Cardiac fibroblast (primary cell): ENCODE results near the gene SLC5A3.

Experiments
- DNase-seq, 2 donors: peaks; one replicate each; pipeline versions ENCODE4 v3.0.0 to v3.0.0-alpha.2; 2010; ENCODE audit warnings: low read depth in 2 of 2
- H3K4me3 ChIP-seq, 2 donors: replicated peaks in 1 of 2; 1 replicate in 1 of 2; 2 replicates in 1 of 2; pipeline ENCODE4 v1.5.1; 2011; ENCODE audit warnings: low read depth in 2 of 2, low read length in 2 of 2, mild to moderate bottlenecking in 2 of 2, moderate library complexity in 1 of 2
- TF ChIP-seq, protein P1 (sequence below): IDR thresholded peaks from one replicate; pipeline ENCODE4 v1.5.1; 2011; ENCODE audit warnings: low read depth, mild to moderate bottlenecking, low read length, inconsistent platforms

SLC5A3 gene

DNA sequence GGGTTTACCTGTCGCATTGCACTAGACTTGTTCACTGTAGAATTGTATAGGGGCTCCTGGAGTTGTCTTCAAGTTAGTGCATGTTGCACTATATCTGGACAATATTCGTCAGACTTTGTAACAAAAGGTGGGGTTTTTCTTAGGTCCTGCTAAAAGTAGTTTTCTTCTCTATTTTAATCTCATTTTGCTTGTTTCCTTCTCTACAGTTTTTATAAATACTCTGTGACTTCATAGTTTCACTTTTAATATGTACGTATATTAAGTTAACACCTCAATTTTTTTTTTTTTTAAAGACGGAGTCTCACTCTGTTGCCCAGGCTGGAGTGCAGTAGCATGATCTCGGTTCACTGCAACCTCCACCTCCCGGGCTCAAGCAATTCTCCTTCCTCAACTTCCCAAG lies 26.5 kb upstream of the SLC5A3 start:
- no peak for DNase-seq
- no peak overlapping the region for H3K4me3 ChIP-seq

DNA sequence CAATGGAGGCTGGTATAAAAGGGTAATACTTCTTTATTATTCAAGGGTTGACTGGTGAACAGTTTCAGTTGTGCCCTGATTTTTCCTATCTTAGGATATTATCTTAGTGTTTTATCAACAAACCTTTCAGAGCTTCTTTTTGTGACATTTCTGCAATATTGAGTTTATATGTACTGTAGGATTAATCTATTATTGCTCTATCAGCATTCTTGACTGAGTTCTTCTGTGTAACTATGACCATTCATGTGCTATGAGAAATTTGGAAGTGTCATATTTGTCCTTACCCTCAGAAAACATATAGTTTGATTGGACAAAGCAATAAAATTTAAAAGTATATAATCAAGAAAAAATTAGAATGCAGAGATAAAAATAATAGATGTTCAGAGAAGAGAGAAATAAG lies 25.5 kb upstream of the SLC5A3 start:
- TF ChIP-seq, protein P1, sequence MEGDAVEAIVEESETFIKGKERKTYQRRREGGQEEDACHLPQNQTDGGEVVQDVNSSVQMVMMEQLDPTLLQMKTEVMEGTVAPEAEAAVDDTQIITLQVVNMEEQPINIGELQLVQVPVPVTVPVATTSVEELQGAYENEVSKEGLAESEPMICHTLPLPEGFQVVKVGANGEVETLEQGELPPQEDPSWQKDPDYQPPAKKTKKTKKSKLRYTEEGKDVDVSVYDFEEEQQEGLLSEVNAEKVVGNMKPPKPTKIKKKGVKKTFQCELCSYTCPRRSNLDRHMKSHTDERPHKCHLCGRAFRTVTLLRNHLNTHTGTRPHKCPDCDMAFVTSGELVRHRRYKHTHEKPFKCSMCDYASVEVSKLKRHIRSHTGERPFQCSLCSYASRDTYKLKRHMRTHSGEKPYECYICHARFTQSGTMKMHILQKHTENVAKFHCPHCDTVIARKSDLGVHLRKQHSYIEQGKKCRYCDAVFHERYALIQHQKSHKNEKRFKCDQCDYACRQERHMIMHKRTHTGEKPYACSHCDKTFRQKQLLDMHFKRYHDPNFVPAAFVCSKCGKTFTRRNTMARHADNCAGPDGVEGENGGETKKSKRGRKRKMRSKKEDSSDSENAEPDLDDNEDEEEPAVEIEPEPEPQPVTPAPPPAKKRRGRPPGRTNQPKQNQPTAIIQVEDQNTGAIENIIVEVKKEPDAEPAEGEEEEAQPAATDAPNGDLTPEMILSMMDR = no peak

More for the DNA sequence above, 26.5 kb upstream of the SLC5A3 start:
- TF ChIP-seq, protein P1 = no peak

GRCh38 chr21:34052171-34052570 lies 21.2 kb upstream of the SLC5A3 start:
- no peak overlapping the region for H3K4me3 ChIP-seq
- TF ChIP-seq, protein P1 = no peak
- DNase-seq = no peak

More for the DNA sequence above, 25.5 kb upstream of the SLC5A3 start:
- H3K4me3 ChIP-seq = no peak overlapping the region
- DNase-seq = no peak

DNA sequence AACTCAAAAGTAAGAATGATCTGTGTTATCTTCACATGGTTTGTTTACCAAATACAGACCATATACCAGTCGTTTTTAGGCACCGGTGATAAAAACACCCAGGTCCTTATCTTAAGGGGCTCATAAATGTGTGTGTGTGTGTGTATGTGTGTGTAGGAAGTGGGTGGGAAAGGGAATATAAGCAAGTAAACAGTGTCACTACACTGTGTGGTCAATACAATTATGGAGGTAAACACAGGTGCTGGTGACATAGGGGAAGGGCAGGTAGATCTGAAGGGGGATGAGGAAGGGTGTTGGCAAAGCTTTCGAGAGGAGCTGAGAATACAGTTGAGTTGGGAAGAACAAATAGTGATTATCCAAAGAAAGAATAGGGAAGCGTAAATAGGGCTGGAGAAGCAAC lies 19.1 kb upstream of the SLC5A3 start:
- TF ChIP-seq, protein P1 = no peak
- DNase-seq = no peak
- H3K4me3 ChIP-seq = no peak overlapping the region

DNA sequence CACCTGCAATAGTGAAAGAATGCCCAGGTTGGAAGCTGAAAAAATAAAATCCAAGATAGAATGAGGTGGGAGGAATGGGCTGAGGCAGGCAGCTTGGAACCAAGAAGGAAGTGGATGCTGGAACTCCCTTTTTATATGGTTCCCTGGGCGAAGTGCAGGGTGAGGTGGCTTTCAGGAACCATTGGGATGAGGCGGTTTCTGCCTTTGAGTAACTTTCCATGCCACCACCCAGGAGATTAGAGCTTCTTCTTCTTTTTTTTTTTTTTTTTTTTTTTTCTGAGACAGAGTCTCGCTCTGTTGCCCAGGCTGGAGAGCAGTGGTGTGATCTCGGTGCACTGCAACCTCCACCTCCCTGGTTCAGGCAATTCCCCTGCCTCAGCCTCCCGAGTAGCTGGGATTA lies 17.8 kb upstream of the SLC5A3 start:
- no peak for DNase-seq
- TF ChIP-seq, protein P1 = no peak
- H3K4me3 ChIP-seq = no peak overlapping the region

- no peak overlapping the region for H3K4me3 ChIP-seq
- TF ChIP-seq, protein P1 = no peak
- peak in 1 of 2 donors; percentile 46 for DNase-seq
Measured at GRCh38 chr21:34061983-34062382, 11.4 kb upstream of the SLC5A3 start.

- TF ChIP-seq, protein P1 = no peak
- DNase-seq = peak in 1 of 2 donors; percentile 6
- no peak overlapping the region for H3K4me3 ChIP-seq
Measured at GRCh38 chr21:34065027-34065426, 8.4 kb upstream of the SLC5A3 start.
